K562 (cell line): ENCODE results near the gene DYSF. TPM values are rescaled to one million over a fixed set of nuclear protein-coding genes. Genes with fewer than 3 reads are reported as not detected.

ENCODE experiments used
- ATAC-seq: fragments of 200-7000 bp; cut with Tn5 transposase; 3 replicates; pipeline ENCODE4 v1.9.1; 2020; ENCODE audit warnings: moderate library complexity
- BruUV-seq: library from RNA; stranded (reverse); fragments of 400-500 nt; replicated peaks from 2 replicates; lab custom pipeline; 2021; lab: Mats Ljungman, UMichigan
- CTCF ChIA-PET: fragments of 300-600 bp; formaldehyde crosslinking; extraction: SDS; loops from one replicate; lab custom pipeline; 2021; ENCODE audit warnings: low intra/inter-chr PET ratio; lab: Yijun Ruan, JAX
- POLR2A ChIA-PET: fragments of 300-600, 350-650 bp; sonication (Branson Sonifier 250); formaldehyde crosslinking; extraction: SDS; loops from one replicate; lab custom pipeline; 2021; ENCODE audit warnings: antibody characterized with exemption, inconsistent platforms; lab: Yijun Ruan, JAX
- DNase-seq, 4 experiments: peaks; one replicate each; pipeline versions ENCODE4 v3.0.0 to v3.0.0-alpha.2; 2011 to 2018; ENCODE audit warnings: low spot score in 3 of 4, mixed read lengths in 3 of 4; ENCODE audit errors: extremely low read depth in 1 of 4
- FAIRE-seq: peaks from 2 replicates; lab custom pipeline; 2011; peaks lifted over from hg19 to GRCh38; lab: Jason Lieb, UNC
- H2AFZ ChIP-seq: 2 replicates; pipeline ENCODE4 v1.6.0; 2011; ENCODE audit warnings: low read depth, low read length, control low read depth, inconsistent platforms
- H3K27ac ChIP-seq: fragments of 200-600 bp; 3 replicates; pipeline ENCODE4 v1.8.0; 2011; ENCODE audit warnings: low read depth, mild to moderate bottlenecking, control low read depth, inconsistent platforms, low read length, moderate library complexity, mixed read lengths; ENCODE audit errors: extremely low read depth
- H3K27me3 ChIP-seq, 2 experiments: fragments of 300-600 bp in 1 of 2; 2 replicates in 1 of 2; 3 replicates in 1 of 2; pipeline versions ENCODE4 v1.6.0 to v1.8.0; 2011; ENCODE audit warnings: inconsistent platforms in 2 of 2, low read length in 2 of 2, mild to moderate bottlenecking in 1 of 2, mixed read lengths in 1 of 2, moderate library complexity in 1 of 2; ENCODE audit not compliant: control insufficient read depth in 2 of 2, insufficient read depth in 2 of 2
- H3K36me3 ChIP-seq: fragments of 300-600 bp; 3 replicates; pipeline ENCODE4 v1.8.0; 2011; ENCODE audit warnings: mild to moderate bottlenecking, low read length, inconsistent platforms; ENCODE audit not compliant: control insufficient read depth, insufficient read depth
- H3K4me1 ChIP-seq, 2 experiments: fragments of 200-600 bp in 1 of 2; replicated peaks in 1 of 2; 2 replicates in 1 of 2; 3 replicates in 1 of 2; pipeline versions ENCODE4 v1.5.1 to v1.8.0; 2011; ENCODE audit warnings: inconsistent platforms in 2 of 2, low read length in 2 of 2, mild to moderate bottlenecking in 1 of 2, mixed read lengths in 1 of 2, moderate library complexity in 1 of 2; ENCODE audit not compliant: control insufficient read depth in 2 of 2, insufficient read depth in 2 of 2
- H3K4me2 ChIP-seq: 2 replicates; pipeline ENCODE4 v1.6.1; 2011; ENCODE audit warnings: low read length, control low read depth, inconsistent platforms, mixed read lengths; ENCODE audit not compliant: insufficient read depth
- H3K4me3 ChIP-seq: fragments of 200-600 bp; sonication (generic), shearing (Covaris generic); 2 replicates; pipeline ENCODE4 v1.5.1; 2016; ENCODE audit warnings: control low read depth, inconsistent platforms
- H3K79me2 ChIP-seq: fragments of 200-600 bp; 3 replicates; pipeline ENCODE4 v1.8.0; 2011; ENCODE audit warnings: low read length, inconsistent platforms; ENCODE audit not compliant: control insufficient read depth, insufficient read depth
- H3K9ac ChIP-seq, 2 experiments: 2 replicates each; pipeline versions ENCODE4 v1.6.0 to v1.6.1; 2011; ENCODE audit warnings: low read depth in 2 of 2, low read length in 2 of 2, control low read depth in 1 of 2, inconsistent platforms in 1 of 2, mild to moderate bottlenecking in 1 of 2, mixed read lengths in 1 of 2; ENCODE audit not compliant: insufficient read depth in 1 of 2
- H3K9me1 ChIP-seq: one replicate; pipeline ENCODE4 v1.6.0; 2011; ENCODE audit warnings: inconsistent platforms, mild to moderate bottlenecking, low read length, moderate library complexity; ENCODE audit not compliant: control insufficient read depth, insufficient read depth
- H3K9me3 ChIP-seq: replicated peaks from 2 replicates; pipeline ENCODE4 v1.5.1; 2011; ENCODE audit warnings: low read depth, low read length, inconsistent platforms; ENCODE audit not compliant: control insufficient read depth, insufficient read depth
- H4K20me1 ChIP-seq: replicated peaks from 2 replicates; pipeline ENCODE4 v1.6.1; 2011; ENCODE audit warnings: low read length, inconsistent platforms, mixed read lengths; ENCODE audit not compliant: control insufficient read depth, insufficient read depth
- ATF6 ChIP-seq: sonication (generic); formaldehyde crosslinking; IDR thresholded peaks from 2 replicates; pipeline ENCODE4 v1.4.0; 2020; ENCODE audit warnings: mild to moderate bottlenecking, missing genetic modification reagents
- HMBOX1 ChIP-seq: sonication (generic); IDR thresholded peaks from 2 replicates; pipeline ENCODE4 v1.6.1; 2016
- PTBP1 ChIP-seq: fragments of 200-400 bp; formaldehyde crosslinking; IDR thresholded peaks from 2 replicates; pipeline ENCODE4 v1.6.1; 2017; ENCODE audit warnings: low read depth, low read length
- TCFL5 ChIP-seq: fragments of 250-450 bp; sonication (Bioruptor Pico); conservative IDR thresholded peaks from 2 replicates; pipeline ENCODE4 v1.6.1; 2021; ENCODE audit warnings: mild to moderate bottlenecking, moderate library complexity, matching md5 sums
- ZKSCAN3 ChIP-seq: fragments of 250-450 bp; sonication (Bioruptor Pico); IDR thresholded peaks from 2 replicates; pipeline ENCODE4 v1.4.0; 2020
- ZNF277 ChIP-seq: fragments of 250-450 bp; sonication (Bioruptor Pico); IDR thresholded peaks from 2 replicates; pipeline ENCODE4 v1.8.0; 2022; ENCODE audit warnings: inconsistent platforms, mild to moderate bottlenecking, moderate library complexity, borderline replicate concordance
- WGBS: fragments of 100-300 bp; shearing (Covaris generic); methylation state at CpG from one replicate; pipeline ENCODE4 v1.1.6; 2016; ENCODE audit warnings: low coverage, mixed read lengths; ENCODE audit not compliant: insufficient coverage; ENCODE audit errors: missing lambda C conversion rate; 5-methylcytosine and 5-hydroxymethylcytosine counted together
- in situ Hi-C: fragments of 300-500 bp; cut with MboI; formaldehyde crosslinking; loops from 4 replicates; pipeline ENCODE4 v1.15.0; 2018; ENCODE audit warnings: inconsistent platforms, mixed read lengths
- intact Hi-C: fragments of 100-400 bp; cut with micrococcal nuclease; formaldehyde crosslinking; loops from 2 replicates; pipeline ENCODE4 v1.14.2; 2022
- polyA plus RNA-seq, 8 experiments: library from polyadenylated mRNA; depleted of rRNA in 4 of 8; stranded (reverse) in 5 of 8; unstranded in 3 of 8; fragments of >200 nt; fragmentation: Nextera tagmentation in 2 of 8; fragmentation: Illumina TruSeq in 1 of 8; extraction: Ambion mirVana in 2 of 8; extraction: Trizol in 1 of 8; gene quantifications; 2 replicates each; pipeline versions ENCODE4 v1.2.1 to v1.2.3, GENCODE V29; 2011 to 2014; ENCODE audit warnings: inconsistent platforms in 1 of 8, missing spikeins in 1 of 8
- total RNA-seq, 7 experiments: library from RNA; depleted of rRNA in 6 of 7; stranded (reverse); fragments of >200 nt in 6 of 7; fragmentation: Illumina TruSeq in 2 of 7; extraction: Trizol in 2 of 7; gene quantifications; 2 replicates each; pipeline versions ENCODE4 v1.2.1 to v1.2.3, GENCODE V29; 2011 to 2021; ENCODE audit warnings: low replicate concordance in 1 of 7
- TF ChIP-seq, protein P1 (sequence below): fragments of 200-800 bp; sonication (Bioruptor generic); IDR thresholded peaks from 2 replicates; pipeline ENCODE4 v1.6.1; 2016; ENCODE audit warnings: missing genetic modification characterization, missing compliant biosample characterization

DYSF gene
- total and polyA plus RNA-seq, 9 of the 15 experiments (the other 6 are each of a cell fraction or from before 2014, with no cell fraction given), result 0.01 to 0.80 (median 0.29) TPM

GRCh38 chr2:71559080-71559827 is 105.9 kb downstream of the DYSF start (continued):
- TF ChIP-seq, protein P1, sequence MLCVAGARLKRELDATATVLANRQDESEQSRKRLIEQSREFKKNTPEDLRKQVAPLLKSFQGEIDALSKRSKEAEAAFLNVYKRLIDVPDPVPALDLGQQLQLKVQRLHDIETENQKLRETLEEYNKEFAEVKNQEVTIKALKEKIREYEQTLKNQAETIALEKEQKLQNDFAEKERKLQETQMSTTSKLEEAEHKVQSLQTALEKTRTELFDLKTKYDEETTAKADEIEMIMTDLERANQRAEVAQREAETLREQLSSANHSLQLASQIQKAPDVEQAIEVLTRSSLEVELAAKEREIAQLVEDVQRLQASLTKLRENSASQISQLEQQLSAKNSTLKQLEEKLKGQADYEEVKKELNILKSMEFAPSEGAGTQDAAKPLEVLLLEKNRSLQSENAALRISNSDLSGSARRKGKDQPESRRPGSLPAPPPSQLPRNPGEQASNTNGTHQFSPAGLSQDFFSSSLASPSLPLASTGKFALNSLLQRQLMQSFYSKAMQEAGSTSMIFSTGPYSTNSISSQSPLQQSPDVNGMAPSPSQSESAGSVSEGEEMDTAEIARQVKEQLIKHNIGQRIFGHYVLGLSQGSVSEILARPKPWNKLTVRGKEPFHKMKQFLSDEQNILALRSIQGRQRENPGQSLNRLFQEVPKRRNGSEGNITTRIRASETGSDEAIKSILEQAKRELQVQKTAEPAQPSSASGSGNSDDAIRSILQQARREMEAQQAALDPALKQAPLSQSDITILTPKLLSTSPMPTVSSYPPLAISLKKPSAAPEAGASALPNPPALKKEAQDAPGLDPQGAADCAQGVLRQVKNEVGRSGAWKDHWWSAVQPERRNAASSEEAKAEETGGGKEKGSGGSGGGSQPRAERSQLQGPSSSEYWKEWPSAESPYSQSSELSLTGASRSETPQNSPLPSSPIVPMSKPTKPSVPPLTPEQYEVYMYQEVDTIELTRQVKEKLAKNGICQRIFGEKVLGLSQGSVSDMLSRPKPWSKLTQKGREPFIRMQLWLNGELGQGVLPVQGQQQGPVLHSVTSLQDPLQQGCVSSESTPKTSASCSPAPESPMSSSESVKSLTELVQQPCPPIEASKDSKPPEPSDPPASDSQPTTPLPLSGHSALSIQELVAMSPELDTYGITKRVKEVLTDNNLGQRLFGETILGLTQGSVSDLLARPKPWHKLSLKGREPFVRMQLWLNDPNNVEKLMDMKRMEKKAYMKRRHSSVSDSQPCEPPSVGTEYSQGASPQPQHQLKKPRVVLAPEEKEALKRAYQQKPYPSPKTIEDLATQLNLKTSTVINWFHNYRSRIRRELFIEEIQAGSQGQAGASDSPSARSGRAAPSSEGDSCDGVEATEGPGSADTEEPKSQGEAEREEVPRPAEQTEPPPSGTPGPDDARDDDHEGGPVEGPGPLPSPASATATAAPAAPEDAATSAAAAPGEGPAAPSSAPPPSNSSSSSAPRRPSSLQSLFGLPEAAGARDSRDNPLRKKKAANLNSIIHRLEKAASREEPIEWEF (CRISPR knock-in tag), result no peak

DNA sequence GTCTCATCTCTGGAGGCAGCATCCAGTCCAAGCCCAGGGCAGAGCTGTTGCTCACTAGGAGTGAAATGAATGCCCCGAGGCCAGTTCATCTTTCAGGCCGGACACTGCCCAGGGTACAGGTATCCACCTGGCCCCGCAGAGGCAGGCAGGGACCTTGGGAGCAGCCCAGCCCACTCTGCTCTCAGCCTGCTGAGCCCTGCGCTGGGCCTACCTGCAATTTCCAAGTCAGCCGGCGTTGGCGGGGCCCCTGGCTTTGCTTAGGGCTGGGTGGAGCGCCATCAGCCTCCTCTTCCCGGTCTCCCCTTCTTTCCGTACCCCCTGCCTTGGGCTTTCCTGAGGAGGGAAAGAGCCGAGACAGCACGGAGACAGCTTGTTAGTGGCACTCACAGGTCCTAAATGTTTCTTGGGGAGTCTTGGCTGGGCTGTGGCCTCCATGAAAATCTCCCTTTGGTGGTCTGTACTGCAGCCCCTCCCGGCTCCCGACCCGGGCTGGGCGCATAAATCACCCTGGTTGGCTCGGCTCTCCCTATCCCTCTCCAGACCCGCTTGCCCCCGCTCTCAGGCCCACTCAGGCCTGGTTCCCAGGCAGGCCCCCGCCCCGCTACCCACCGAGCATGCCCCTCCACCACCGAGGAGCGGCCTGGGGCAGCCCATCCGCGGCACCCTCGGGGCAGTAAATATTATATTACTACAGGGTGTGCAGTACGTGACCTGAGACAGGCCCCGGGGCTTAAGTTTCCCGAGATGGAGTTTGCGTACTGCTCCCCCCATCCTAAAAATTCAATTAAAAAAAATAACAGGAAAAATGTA is 106.7 kb downstream of the DYSF start:
- H4K20me1 ChIP-seq, result no peaks in the 10 kb centered on the region
- peaks cover 0 to 12% of the 10 kb centered on the region in 2 experiments; a peak in 2 of 5 replicates for H3K27me3 ChIP-seq
- ATAC-seq, result no peak; the same call in 2 of the 3 replicates
- ChIA-PET POLR2A (no interaction called here), CTCF (no interaction called here)
- no peak overlapping the region for H3K9ac ChIP-seq
- no peak overlapping the region for H3K27ac ChIP-seq
- no peak overlapping the region for H2AFZ ChIP-seq
- no TSS peak for BruUV-seq
- in situ Hi-C loops, result no loop called here
- no peaks in the 10 kb centered on the region for H3K36me3 ChIP-seq
- H3K4me3 ChIP-seq, result no peak overlapping the region
- WGBS, result 22% methylated on average over 21 of the region's 31 CpGs
- no peaks in the 10 kb centered on the region for H3K9me3 ChIP-seq
- no peaks in the 10 kb centered on the region for H3K9me1 ChIP-seq
- intact Hi-C loops, result no loop called here
- peaks cover 0 to 3% of the 10 kb centered on the region in 2 experiments; a peak in 1 of 5 replicates for H3K4me1 ChIP-seq
- no peak for FAIRE-seq
- H3K79me2 ChIP-seq, result no peaks in the 10 kb centered on the region
- DNase-seq, result no peak
- no peak overlapping the region for H3K4me2 ChIP-seq
- TF ChIP-seq ZNF277 (no peak), ATF6 (CRISPR knock-in tag) (no peak), HMBOX1 (no peak), PTBP1 (no peak), TCFL5 (CRISPR knock-in tag) (no peak), ZKSCAN3 (CRISPR knock-in tag) (no peak)
